Smooth muscle cell (in vitro differentiated cells): ENCODE measurements around the gene COL20A1. TPM values are rescaled to one million over a fixed set of nuclear protein-coding genes. Genes with fewer than 3 reads are reported as not detected.
A peak's percentile ranks its signal among the peaks of the same experiment; 100 is the strongest.
"Not testable (repeated sequence)": the region's sequence is repeated elsewhere in the genome, so short reads cannot be mapped to it uniquely, and the experiment has no call there.

Source experiments
- DNase-seq: peaks from one replicate; lab custom pipeline; 2025; ENCODE audit not compliant: unreplicated experiment; lab: John Stamatoyannopoulos, UW
- H2AFZ ChIP-seq: fragments of 200-600 bp; sonication (generic); 2 replicates; pipeline ENCODE4 v1.6.0; 2016; ENCODE audit warnings: antibody characterized with exemption, low read depth, mild to moderate bottlenecking
- H3F3A ChIP-seq: fragments of 200-600 bp; sonication (generic); 2 replicates; pipeline ENCODE4 v1.6.0; 2017; ENCODE audit warnings: antibody characterized with exemption, low read depth
- H3K27ac ChIP-seq: fragments of 200-600 bp; sonication (generic); 2 replicates; pipeline ENCODE4 v1.5.1; 2016; ENCODE audit warnings: low read depth, mild to moderate bottlenecking
- H3K27me3 ChIP-seq: fragments of 200-600 bp; sonication (generic); 2 replicates; pipeline ENCODE4 v1.6.1; 2016; ENCODE audit warnings: low read depth, mild to moderate bottlenecking
- H3K36me3 ChIP-seq: fragments of 200-600 bp; sonication (generic); 2 replicates; pipeline ENCODE4 v1.5.1; 2016; ENCODE audit warnings: low read depth
- H3K4me1 ChIP-seq: fragments of 200-600 bp; sonication (generic); 2 replicates; pipeline ENCODE4 v1.5.1; 2016; ENCODE audit warnings: low read depth
- H3K4me2 ChIP-seq: fragments of 200-600 bp; sonication (generic); 2 replicates; pipeline ENCODE4 v1.6.0; 2016; ENCODE audit warnings: mild to moderate bottlenecking
- H3K4me3 ChIP-seq: fragments of 200-600 bp; sonication (generic); 2 replicates; pipeline ENCODE4 v1.5.1; 2016; ENCODE audit warnings: mild to moderate bottlenecking
- H3K79me2 ChIP-seq: fragments of 200-600 bp; sonication (generic); 2 replicates; pipeline ENCODE4 v1.6.0; 2016; ENCODE audit warnings: low read depth, mild to moderate bottlenecking
- H3K9ac ChIP-seq: fragments of 200-600 bp; sonication (generic); 2 replicates; pipeline ENCODE4 v1.6.0; 2016; ENCODE audit warnings: low read depth
- H3K9me3 ChIP-seq: fragments of 200-600 bp; sonication (generic); replicated peaks from 2 replicates; pipeline ENCODE4 v1.5.1; 2016; ENCODE audit warnings: low read depth
- H4K20me1 ChIP-seq: fragments of 200-600 bp; sonication (generic); 2 replicates; pipeline ENCODE4 v1.6.0; 2016; ENCODE audit warnings: low read depth
- WGBS: methylation state at CpG from one replicate; pipeline ENCODE4 v1.1.7; 2016; ENCODE audit warnings: low lambda C conversion rate; 5-methylcytosine and 5-hydroxymethylcytosine counted together
- polyA plus RNA-seq: library from polyadenylated mRNA; unstranded; fragments of >200 nt; fragmentation: Nextera tagmentation; extraction: Ambion mirVana; gene quantifications from 2 replicates; pipeline ENCODE4 v1.2.1, GENCODE V29; 2016
- total RNA-seq: library from RNA; depleted of rRNA; stranded (reverse); fragments of >200 nt; gene quantifications from 2 replicates; pipeline ENCODE4 v1.2.3, GENCODE V29; 2014
- TF ChIP-seq, protein P1 (sequence below): fragments of 200-600 bp; sonication (generic); IDR thresholded peaks from 2 replicates; pipeline ENCODE4 v1.5.1; 2017; ENCODE audit warnings: borderline replicate concordance, mild to moderate bottlenecking, antibody characterized with exemption; ENCODE audit not compliant: insufficient read depth, poor library complexity, severe bottlenecking

COL20A1 gene
- total and polyA plus RNA-seq, 2 experiments from 2014 or later = 0.23 to 0.36 TPM

DNA sequence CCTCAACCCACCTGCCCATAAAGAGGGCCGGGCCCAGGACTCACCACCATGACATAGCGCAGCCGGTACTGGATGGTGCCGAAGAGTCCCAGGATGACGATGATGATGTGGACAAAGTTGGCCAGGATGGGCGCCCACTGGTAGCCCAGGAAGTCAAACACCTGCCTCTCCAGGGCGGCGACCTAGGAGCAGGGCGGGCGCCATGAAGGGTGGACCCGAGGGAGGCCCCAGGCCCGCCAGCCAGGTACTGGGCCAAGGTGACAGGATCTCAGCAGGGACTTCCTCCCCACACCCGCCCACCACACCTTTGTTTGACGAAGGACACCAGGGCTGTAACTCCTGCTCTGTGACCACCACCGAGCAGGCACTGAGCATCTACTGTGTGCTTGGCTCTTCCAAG lies 43.1 kb upstream of the COL20A1 start:
- no peaks in the 10 kb centered on the region for H4K20me1 ChIP-seq
- no peak overlapping the region for H3K4me2 ChIP-seq
- H3K27me3 ChIP-seq = peaks cover 21% of the 10 kb centered on the region

DNA sequence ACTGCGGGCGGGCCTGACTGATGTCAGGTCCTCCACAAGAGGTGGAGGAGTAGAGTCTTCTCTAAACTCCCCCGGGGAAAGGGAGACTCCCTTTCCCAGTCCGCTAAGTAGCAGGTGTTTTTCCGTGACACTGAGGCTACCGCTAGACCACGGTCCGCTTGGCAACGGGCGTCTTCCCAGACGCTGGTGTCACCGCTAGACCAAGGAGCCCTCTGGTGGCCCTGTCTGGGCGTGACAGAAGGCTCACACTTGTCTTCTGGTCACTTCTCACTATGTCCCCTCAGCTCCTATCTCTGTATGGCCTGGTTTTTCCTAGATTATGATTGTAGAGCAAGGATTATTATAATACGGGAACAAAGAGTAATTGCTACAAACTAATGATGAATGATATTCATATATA lies 41.6 kb upstream of the COL20A1 start:
- H3K79me2 ChIP-seq, H3K9me3 ChIP-seq, H3K4me3 ChIP-seq, H4K20me1 ChIP-seq, H3K9ac ChIP-seq, H3K4me2 ChIP-seq, H2AFZ ChIP-seq, H3K27ac ChIP-seq, DNase-seq, H3K36me3 ChIP-seq, H3F3A ChIP-seq: not testable (repeated sequence)
- WGBS = 49% methylated on average over 14 of the region's 14 CpGs
- Histone ChIP-seq H3K27me3 (peaks cover 29% of the 10 kb centered on the region), H3K4me1 (peaks cover 23% of the 10 kb centered on the region)
- TF ChIP-seq, protein P1, sequence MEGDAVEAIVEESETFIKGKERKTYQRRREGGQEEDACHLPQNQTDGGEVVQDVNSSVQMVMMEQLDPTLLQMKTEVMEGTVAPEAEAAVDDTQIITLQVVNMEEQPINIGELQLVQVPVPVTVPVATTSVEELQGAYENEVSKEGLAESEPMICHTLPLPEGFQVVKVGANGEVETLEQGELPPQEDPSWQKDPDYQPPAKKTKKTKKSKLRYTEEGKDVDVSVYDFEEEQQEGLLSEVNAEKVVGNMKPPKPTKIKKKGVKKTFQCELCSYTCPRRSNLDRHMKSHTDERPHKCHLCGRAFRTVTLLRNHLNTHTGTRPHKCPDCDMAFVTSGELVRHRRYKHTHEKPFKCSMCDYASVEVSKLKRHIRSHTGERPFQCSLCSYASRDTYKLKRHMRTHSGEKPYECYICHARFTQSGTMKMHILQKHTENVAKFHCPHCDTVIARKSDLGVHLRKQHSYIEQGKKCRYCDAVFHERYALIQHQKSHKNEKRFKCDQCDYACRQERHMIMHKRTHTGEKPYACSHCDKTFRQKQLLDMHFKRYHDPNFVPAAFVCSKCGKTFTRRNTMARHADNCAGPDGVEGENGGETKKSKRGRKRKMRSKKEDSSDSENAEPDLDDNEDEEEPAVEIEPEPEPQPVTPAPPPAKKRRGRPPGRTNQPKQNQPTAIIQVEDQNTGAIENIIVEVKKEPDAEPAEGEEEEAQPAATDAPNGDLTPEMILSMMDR = peak; percentile 23

More for the DNA sequence above, 43.1 kb upstream of the COL20A1 start:
- no peak overlapping the region for H3K27ac ChIP-seq
- H2AFZ ChIP-seq = no peak overlapping the region
- no peaks in the 10 kb centered on the region for H3K36me3 ChIP-seq
- H3K9me3 ChIP-seq = no peaks in the 10 kb centered on the region
- no peaks in the 10 kb centered on the region for H3K79me2 ChIP-seq
- no peak overlapping the region for H3K4me3 ChIP-seq
- 91% methylated on average over 15 of the region's 15 CpGs for WGBS
- peaks cover 20% of the 10 kb centered on the region for H3K4me1 ChIP-seq
- TF ChIP-seq, protein P1 = no peak
- no peak for DNase-seq
- no peaks in the 10 kb centered on the region for H3F3A ChIP-seq
- H3K9ac ChIP-seq = no peak overlapping the region

DNA sequence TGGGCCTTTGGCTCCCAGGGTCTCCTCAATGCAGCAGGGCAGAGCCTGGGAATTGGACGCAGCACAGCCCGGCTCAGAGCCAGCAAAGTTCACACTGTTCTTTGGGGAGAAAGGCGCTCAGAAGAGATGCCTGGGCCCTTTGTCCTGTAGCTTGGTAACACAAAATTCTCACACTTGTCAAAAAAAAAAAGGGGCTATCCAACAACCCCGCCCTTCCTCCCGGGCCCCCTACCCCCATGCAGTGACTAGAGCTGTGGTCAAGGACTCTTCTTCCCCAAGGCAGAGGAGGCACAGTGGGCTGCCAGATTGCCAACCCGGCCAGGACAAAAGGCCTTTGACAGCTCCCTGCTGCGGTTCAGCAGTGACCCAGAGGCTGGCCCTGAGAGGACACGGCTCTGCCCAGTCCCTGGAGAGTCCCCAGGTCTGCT lies 40.7 kb upstream of the COL20A1 start:
- H3K9me3 ChIP-seq = no peaks in the 10 kb centered on the region
- H3K27me3 ChIP-seq = peaks cover 29% of the 10 kb centered on the region
- H3F3A ChIP-seq = no peaks in the 10 kb centered on the region
- H3K9ac ChIP-seq = no peak overlapping the region
- WGBS = 93% methylated on average over 8 of the region's 8 CpGs
- H3K4me3 ChIP-seq = no peak overlapping the region
- H3K4me1 ChIP-seq = peaks cover 23% of the 10 kb centered on the region
- DNase-seq = no peak
- no peak overlapping the region for H2AFZ ChIP-seq
- H3K79me2 ChIP-seq = no peaks in the 10 kb centered on the region
- H3K27ac ChIP-seq = no peak overlapping the region
- TF ChIP-seq, protein P1 = no peak
- no peaks in the 10 kb centered on the region for H4K20me1 ChIP-seq
- H3K36me3 ChIP-seq = no peaks in the 10 kb centered on the region
- no peak overlapping the region for H3K4me2 ChIP-seq

DNA sequence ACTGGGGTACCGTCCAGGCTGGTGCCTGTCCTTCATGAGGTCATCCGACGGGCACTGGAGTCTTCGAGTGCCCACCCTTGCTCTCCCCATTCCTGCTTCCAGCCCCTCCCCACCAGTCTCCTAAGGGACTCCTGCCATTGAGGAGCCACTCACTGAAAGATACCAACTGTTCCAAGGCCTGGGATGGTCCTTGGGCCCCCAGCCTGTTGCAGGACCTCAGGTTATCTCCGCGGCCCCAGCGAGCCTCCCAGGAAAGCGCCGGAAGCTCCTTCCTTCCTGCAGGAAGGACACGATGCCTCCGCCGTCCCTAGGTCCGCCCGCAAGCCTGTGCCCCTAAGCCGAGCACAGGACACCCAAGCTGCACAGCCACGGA lies 39.9 kb upstream of the COL20A1 start:
- Histone ChIP-seq H3K9ac (no peak overlapping the region), H3K9me3 (no peaks in the 10 kb centered on the region), H4K20me1 (no peaks in the 10 kb centered on the region), H3K27ac (no peak overlapping the region), H3F3A (no peaks in the 10 kb centered on the region), H3K27me3 (peaks cover 29% of the 10 kb centered on the region), H2AFZ (peak overlapping the region; percentile 74), H3K4me2 (peak overlapping the region; percentile 94), H3K79me2 (no peaks in the 10 kb centered on the region), H3K36me3 (no peaks in the 10 kb centered on the region), H3K4me3 (peak overlapping the region; percentile 58), H3K4me1 (peaks cover 23% of the 10 kb centered on the region)
- TF ChIP-seq, protein P1 = no peak
- no peak for DNase-seq
- 23% methylated on average over 15 of the region's 16 CpGs for WGBS
